Trophoblast cell (in vitro differentiated cells and primary cell): ENCODE results near the gene STING1.
A peak's percentile ranks its signal among the peaks of the same experiment; 100 is the strongest.

Experiments used
- DNase-seq, 2 donors: peaks; one replicate each; pipeline ENCODE4 v3.0.0-alpha.2; 2016
- H2AFZ ChIP-seq: 2 replicates; pipeline ENCODE4 v1.6.1; 2013; ENCODE audit warnings: low read length, moderate library complexity, mild to moderate bottlenecking; ENCODE audit not compliant: insufficient read depth, poor library complexity
- H2AK5ac ChIP-seq: 2 replicates; pipeline ENCODE4 v1.6.1; 2013; ENCODE audit warnings: mild to moderate bottlenecking, low read length
- H2BK120ac ChIP-seq: 2 replicates; pipeline ENCODE4 v1.6.1; 2013; ENCODE audit warnings: low read length, mild to moderate bottlenecking, moderate library complexity; ENCODE audit not compliant: insufficient read depth, poor library complexity
- H2BK12ac ChIP-seq: 2 replicates; pipeline ENCODE4 v1.6.1; 2013; ENCODE audit warnings: mild to moderate bottlenecking, low read length, moderate library complexity
- H2BK5ac ChIP-seq: 2 replicates; pipeline ENCODE4 v1.6.1; 2013; ENCODE audit warnings: low read length, low read depth, moderate library complexity, mild to moderate bottlenecking; ENCODE audit not compliant: poor library complexity
- H3K14ac ChIP-seq: 2 replicates; pipeline ENCODE4 v1.6.1; 2013; ENCODE audit warnings: mild to moderate bottlenecking, low read length
- H3K18ac ChIP-seq: 2 replicates; pipeline ENCODE4 v1.6.1; 2013; ENCODE audit warnings: mild to moderate bottlenecking, low read length
- H3K23ac ChIP-seq: 2 replicates; pipeline ENCODE4 v1.6.1; 2013; ENCODE audit warnings: low read length
- H3K27ac ChIP-seq: 2 replicates; pipeline ENCODE4 v1.5.1; 2013; ENCODE audit warnings: low read depth, mild to moderate bottlenecking, inconsistent platforms, low read length, moderate library complexity
- H3K27me3 ChIP-seq: 2 replicates; pipeline ENCODE4 v1.6.1; 2013; ENCODE audit warnings: inconsistent platforms, mild to moderate bottlenecking, low read length, moderate library complexity; ENCODE audit not compliant: insufficient read depth
- H3K36me3 ChIP-seq, 2 experiments: 1 replicate in 1 of 2; 2 replicates in 1 of 2; pipeline ENCODE4 v1.6.1; 2013; ENCODE audit warnings: low read length in 2 of 2, mild to moderate bottlenecking in 2 of 2, moderate library complexity in 1 of 2; ENCODE audit not compliant: insufficient read depth in 2 of 2, control insufficient read depth in 1 of 2
- H3K4ac ChIP-seq: 2 replicates; pipeline ENCODE4 v1.6.1; 2013; ENCODE audit warnings: low read depth, mild to moderate bottlenecking, low read length, moderate library complexity
- H3K4me1 ChIP-seq, 2 experiments: 1 replicate in 1 of 2; 2 replicates in 1 of 2; pipeline ENCODE4 v1.6.1; 2013; ENCODE audit warnings: low read length in 2 of 2, mild to moderate bottlenecking in 2 of 2, moderate library complexity in 1 of 2; ENCODE audit not compliant: insufficient read depth in 2 of 2, control insufficient read depth in 1 of 2
- H3K4me2 ChIP-seq: 2 replicates; pipeline ENCODE4 v1.6.1; 2013; ENCODE audit warnings: inconsistent platforms, mild to moderate bottlenecking, low read length, moderate library complexity
- H3K4me3 ChIP-seq: 2 replicates; pipeline ENCODE4 v1.5.1; 2013; ENCODE audit warnings: mild to moderate bottlenecking, low read depth, low read length, inconsistent platforms
- H3K79me1 ChIP-seq: one replicate; pipeline ENCODE4 v1.6.1; 2013; ENCODE audit warnings: low read length
- H3K79me2 ChIP-seq: 2 replicates; pipeline ENCODE4 v1.6.1; 2013; ENCODE audit warnings: low read length, mild to moderate bottlenecking; ENCODE audit not compliant: control insufficient read depth, insufficient read depth, poor library complexity
- H3K9ac ChIP-seq: 2 replicates; pipeline ENCODE4 v1.6.1; 2013; ENCODE audit warnings: mild to moderate bottlenecking, low read length
- H3K9me3 ChIP-seq: 2 replicates; pipeline ENCODE4 v1.6.1; 2013; ENCODE audit warnings: low read depth, mild to moderate bottlenecking, control low read depth, inconsistent platforms, low read length; ENCODE audit not compliant: insufficient read depth
- H4K12ac ChIP-seq: 2 replicates; pipeline ENCODE4 v1.6.1; 2013; ENCODE audit warnings: low read depth, mild to moderate bottlenecking, low read length, moderate library complexity
- H4K8ac ChIP-seq: 2 replicates; pipeline ENCODE4 v1.6.1; 2013; ENCODE audit warnings: low read depth, mild to moderate bottlenecking, low read length, moderate library complexity
- H4K91ac ChIP-seq: one replicate; pipeline ENCODE4 v1.6.1; 2013; ENCODE audit warnings: low read depth, mild to moderate bottlenecking, low read length, moderate library complexity
- WGBS: extraction: QIAGEN DNeasy Blood & Tissue Kit; methylation state at CpG from one replicate; pipeline ENCODE4 v1.1.7; 2013; ENCODE audit warnings: missing lambda C conversion rate; ENCODE audit not compliant: insufficient read length, insufficient coverage; ENCODE audit errors: extremely low coverage; 5-methylcytosine and 5-hydroxymethylcytosine counted together

STING1 gene

DNA sequence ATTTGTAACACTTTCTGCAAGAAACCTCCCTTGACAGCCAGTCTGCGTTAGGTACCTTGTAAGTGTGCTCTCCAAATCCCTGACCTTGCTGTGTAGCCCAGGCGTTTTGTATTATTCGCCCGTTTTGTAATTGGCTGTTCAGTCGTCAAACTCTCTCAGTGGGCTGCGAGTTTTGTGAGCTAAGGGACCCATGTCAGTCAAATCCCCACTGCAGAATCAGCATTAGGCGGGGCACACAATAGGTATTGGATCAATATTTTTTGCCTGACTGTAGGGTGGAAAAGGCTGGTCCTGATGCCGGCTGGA, 43.9 kb downstream of the STING1 start:
- no peak overlapping the region for H4K12ac ChIP-seq
- peak overlapping the region; percentile 50 for H3K9ac ChIP-seq
- H2AFZ ChIP-seq = peak overlapping the region; percentile 1
- WGBS = no CpG with 5 or more reads among the region's 8 CpGs
- peaks cover 2% of the 10 kb centered on the region for H3K79me2 ChIP-seq
- no peak overlapping the region for H3K4ac ChIP-seq
- H3K79me1 ChIP-seq = peaks cover 3% of the 10 kb centered on the region
- H3K4me2 ChIP-seq = peak overlapping the region; percentile 76
- no peaks in the 10 kb centered on the region for H3K27me3 ChIP-seq
- H3K23ac ChIP-seq = no peak overlapping the region
- peak in 1 of 2 donors; percentile 10 for DNase-seq
- no peak overlapping the region for H3K27ac ChIP-seq
- no peak overlapping the region for H4K91ac ChIP-seq
- H2AK5ac ChIP-seq = no peak overlapping the region
- no peak overlapping the region for H2BK120ac ChIP-seq
- H3K14ac ChIP-seq = no peak overlapping the region
- H3K4me3 ChIP-seq = no peak overlapping the region
- H2BK12ac ChIP-seq = no peak overlapping the region
- peaks cover 2% of the 10 kb centered on the region in 2 experiments for H3K36me3 ChIP-seq
- H3K18ac ChIP-seq = no peak overlapping the region
- no peaks in the 10 kb centered on the region for H3K9me3 ChIP-seq
- H3K4me1 ChIP-seq = peaks cover 6% of the 10 kb centered on the region in 2 experiments
- H2BK5ac ChIP-seq = no peak overlapping the region
- H4K8ac ChIP-seq = peak overlapping the region; percentile 5

- Histone ChIP-seq H3K27me3 (no peaks in the 10 kb centered on the region), H2BK12ac (no peak overlapping the region), H2AFZ (no peak overlapping the region), H3K4me3 (no peak overlapping the region), H3K9me3 (no peaks in the 10 kb centered on the region), H3K18ac (no peak overlapping the region), H3K79me1 (peaks cover 3% of the 10 kb centered on the region), H2AK5ac (no peak overlapping the region), H3K14ac (no peak overlapping the region), H2BK120ac (no peak overlapping the region), H4K8ac (no peak overlapping the region), H3K9ac (no peak overlapping the region), H3K23ac (no peak overlapping the region), H4K12ac (no peak overlapping the region), H3K4me1 (peaks cover 6% of the 10 kb centered on the region in 2 experiments), H3K4me2 (no peak overlapping the region), H2BK5ac (no peak overlapping the region), H4K91ac (no peak overlapping the region), H3K79me2 (peaks cover 2% of the 10 kb centered on the region), H3K36me3 (peaks cover 2% of the 10 kb centered on the region in 2 experiments), H3K27ac (no peak overlapping the region), H3K4ac (no peak overlapping the region)
- no CpG with 5 or more reads among the region's 3 CpGs for WGBS
- no peak for DNase-seq
These were observed 46.9 kb downstream of the STING1 start for GRCh38 chr5:139435676-139436075.

DNA sequence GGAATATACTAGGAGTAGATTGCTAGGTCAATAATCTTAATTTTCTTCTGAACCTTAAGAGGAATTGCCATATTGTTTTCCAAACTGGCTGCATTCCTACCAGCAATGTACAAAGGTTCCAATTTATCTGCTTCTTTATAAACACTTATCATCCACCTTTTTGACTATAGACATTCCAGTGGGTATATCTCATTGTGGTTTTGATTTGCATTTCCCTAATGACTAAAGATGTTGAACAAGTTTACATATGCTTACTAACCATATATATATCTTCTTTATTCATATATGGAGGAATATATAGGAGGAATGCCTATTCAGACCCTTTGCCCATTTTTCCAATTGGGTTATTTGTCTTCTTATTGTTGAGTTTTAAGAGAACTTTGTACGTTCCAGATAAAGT, 50.9 kb downstream of the STING1 start:
- H3K4me3 ChIP-seq = no peak overlapping the region
- H3K14ac ChIP-seq = no peak overlapping the region
- no peak overlapping the region for H3K4ac ChIP-seq
- H3K9me3 ChIP-seq = no peaks in the 10 kb centered on the region
- H3K79me2 ChIP-seq = no peaks in the 10 kb centered on the region
- H3K27ac ChIP-seq = no peak overlapping the region
- no peak overlapping the region for H2BK5ac ChIP-seq
- H2AK5ac ChIP-seq = no peak overlapping the region
- H3K27me3 ChIP-seq = no peaks in the 10 kb centered on the region
- WGBS = no CpG with 5 or more reads among the region's 1 CpG
- H3K36me3 ChIP-seq = peaks cover 4 to 5% of the 10 kb centered on the region in 2 experiments
- no peak overlapping the region for H2BK12ac ChIP-seq
- no peak overlapping the region for H3K9ac ChIP-seq
- no peak overlapping the region for H2BK120ac ChIP-seq
- no peaks in the 10 kb centered on the region for H3K4me1 ChIP-seq
- no peak overlapping the region for H4K8ac ChIP-seq
- no peaks in the 10 kb centered on the region for H3K79me1 ChIP-seq
- no peak overlapping the region for H3K23ac ChIP-seq
- no peak overlapping the region for H3K18ac ChIP-seq
- peak in 1 of 2 donors; percentile 40 for DNase-seq
- H2AFZ ChIP-seq = no peak overlapping the region
- no peak overlapping the region for H4K12ac ChIP-seq
- H4K91ac ChIP-seq = no peak overlapping the region
- H3K4me2 ChIP-seq = no peak overlapping the region

- H3K4ac ChIP-seq = no peak overlapping the region
- no peak overlapping the region for H2AFZ ChIP-seq
- H2AK5ac ChIP-seq = no peak overlapping the region
- DNase-seq = no peak
- no peaks in the 10 kb centered on the region for H3K27me3 ChIP-seq
- H3K4me2 ChIP-seq = no peak overlapping the region
- no peaks in the 10 kb centered on the region for H3K79me1 ChIP-seq
- no CpG with 5 or more reads among the region's 2 CpGs for WGBS
- H3K79me2 ChIP-seq = no peaks in the 10 kb centered on the region
- peaks cover 4 to 5% of the 10 kb centered on the region in 2 experiments for H3K36me3 ChIP-seq
- no peak overlapping the region for H3K27ac ChIP-seq
- no peak overlapping the region for H4K12ac ChIP-seq
- H2BK120ac ChIP-seq = no peak overlapping the region
- no peak overlapping the region for H3K9ac ChIP-seq
- no peak overlapping the region for H3K14ac ChIP-seq
- H2BK12ac ChIP-seq = no peak overlapping the region
- no peak overlapping the region for H3K4me3 ChIP-seq
- H3K23ac ChIP-seq = no peak overlapping the region
- peaks cover 3 to 5% of the 10 kb centered on the region in 2 experiments for H3K4me1 ChIP-seq
- H2BK5ac ChIP-seq = no peak overlapping the region
- H4K91ac ChIP-seq = no peak overlapping the region
- H4K8ac ChIP-seq = no peak overlapping the region
- H3K9me3 ChIP-seq = no peaks in the 10 kb centered on the region
- no peak overlapping the region for H3K18ac ChIP-seq
These were observed 52.5 kb downstream of the STING1 start for GRCh38 chr5:139430015-139430414.
